Measurements from ENCODE around the gene CHST13. TPM values are rescaled to one million over a fixed set of nuclear protein-coding genes. Genes with fewer than 3 reads are reported as not detected.
A peak's percentile ranks its signal among the peaks of the same experiment; 100 is the strongest.

Gene CHST13
- total RNA-seq, 3 donors from 2014 or later = not detected

GRCh38 chr3:126521122-126521891 is 2.6 kb upstream of the CHST13 start:
- H3K36me3 Mint-ChIP-seq (ENCODE audit: insufficient read depth) = no peaks in the 10 kb centered on the region
- H3K4me3 Mint-ChIP-seq = no peak overlapping the region
- DNase-seq = no peak
- H3K4me1 Mint-ChIP-seq (ENCODE audit: low read depth) = no peaks in the 10 kb centered on the region
- no peaks in the 10 kb centered on the region for H3K9me3 Mint-ChIP-seq
- peaks cover 30% of the 10 kb centered on the region for H3K27me3 Mint-ChIP-seq (ENCODE audit: low read depth)
- ATAC-seq = no peak

GRCh38 chr3:126522363-126522788 is 1.6 kb upstream of the CHST13 start:
- H3K4me3 Mint-ChIP-seq = no peak overlapping the region
- H3K9me3 Mint-ChIP-seq = no peaks in the 10 kb centered on the region
- peaks cover 25% of the 10 kb centered on the region for H3K27me3 Mint-ChIP-seq (ENCODE audit: low read depth)
- ATAC-seq (peak in 1 of 2 donors; percentile 20), DNase-seq (peak; percentile 31)
- no peaks in the 10 kb centered on the region for H3K4me1 Mint-ChIP-seq (ENCODE audit: low read depth)
- H3K36me3 Mint-ChIP-seq (ENCODE audit: insufficient read depth) = no peaks in the 10 kb centered on the region

GRCh38 chr3:126524429-126524988 is 554 bp downstream of the CHST13 start:
- Mint-ChIP-seq H3K4me3 (no peak overlapping the region), H3K9me3 (no peaks in the 10 kb centered on the region), H3K27me3 (ENCODE audit: low read depth) (peaks cover 25% of the 10 kb centered on the region), H3K36me3 (ENCODE audit: insufficient read depth) (no peaks in the 10 kb centered on the region), H3K4me1 (ENCODE audit: low read depth) (no peaks in the 10 kb centered on the region)
- DNase-seq (no peak), ATAC-seq (peak in 1 of 2 donors; percentile 9)

- no peaks in the 10 kb centered on the region for H3K9me3 Mint-ChIP-seq
- H3K27me3 Mint-ChIP-seq (ENCODE audit: low read depth) = peaks cover 25% of the 10 kb centered on the region
- no peaks in the 10 kb centered on the region for H3K36me3 Mint-ChIP-seq (ENCODE audit: insufficient read depth)
- H3K4me1 Mint-ChIP-seq (ENCODE audit: low read depth) = no peaks in the 10 kb centered on the region
- no peak overlapping the region for H3K4me3 Mint-ChIP-seq
- no peak for ATAC-seq
- DNase-seq = no peak
Observed at GRCh38 chr3:126525091-126525852, 1.3 kb downstream of the CHST13 start.

GRCh38 chr3:126525853-126526667 is 2.1 kb downstream of the CHST13 start:
- no peaks in the 10 kb centered on the region for H3K36me3 Mint-ChIP-seq (ENCODE audit: insufficient read depth)
- no peaks in the 10 kb centered on the region for H3K4me1 Mint-ChIP-seq (ENCODE audit: low read depth)
- H3K9me3 Mint-ChIP-seq = no peaks in the 10 kb centered on the region
- DNase-seq (no peak), ATAC-seq (no peak)
- peaks cover 25% of the 10 kb centered on the region for H3K27me3 Mint-ChIP-seq (ENCODE audit: low read depth)
- H3K4me3 Mint-ChIP-seq = no peak overlapping the region

GRCh38 chr3:126526668-126527005 is 2.7 kb downstream of the CHST13 start:
- no peak for DNase-seq
- H3K36me3 Mint-ChIP-seq (ENCODE audit: insufficient read depth) = no peaks in the 10 kb centered on the region

GRCh38 chr3:126527006-126527405 is 3.1 kb downstream of the CHST13 start:
- ATAC-seq = no peak
- H3K4me1 Mint-ChIP-seq (ENCODE audit: low read depth) = no peaks in the 10 kb centered on the region
- peaks cover 25% of the 10 kb centered on the region for H3K27me3 Mint-ChIP-seq (ENCODE audit: low read depth)
- no peak for DNase-seq
- no peaks in the 10 kb centered on the region for H3K36me3 Mint-ChIP-seq (ENCODE audit: insufficient read depth)
- no peaks in the 10 kb centered on the region for H3K9me3 Mint-ChIP-seq
- no peak overlapping the region for H3K4me3 Mint-ChIP-seq

More at GRCh38 chr3:126526668-126527005, 2.7 kb downstream of the CHST13 start:
- Mint-ChIP-seq H3K27me3 (ENCODE audit: low read depth) (peaks cover 25% of the 10 kb centered on the region), H3K4me1 (ENCODE audit: low read depth) (no peaks in the 10 kb centered on the region), H3K9me3 (no peaks in the 10 kb centered on the region), H3K4me3 (no peak overlapping the region)
- no peak for ATAC-seq

- no peaks in the 10 kb centered on the region for H3K9me3 Mint-ChIP-seq
- ATAC-seq = no peak
- no peaks in the 10 kb centered on the region for H3K4me1 Mint-ChIP-seq (ENCODE audit: low read depth)
- no peak for DNase-seq
- H3K36me3 Mint-ChIP-seq (ENCODE audit: insufficient read depth) = no peaks in the 10 kb centered on the region
- peaks cover 20% of the 10 kb centered on the region for H3K27me3 Mint-ChIP-seq (ENCODE audit: low read depth)
- no peak overlapping the region for H3K4me3 Mint-ChIP-seq
Observed at GRCh38 chr3:126527455-126528211, 3.7 kb downstream of the CHST13 start.

GRCh38 chr3:126528419-126528799 is 4.5 kb downstream of the CHST13 start:
- peaks cover 12% of the 10 kb centered on the region for H3K27me3 Mint-ChIP-seq (ENCODE audit: low read depth)
- no peak overlapping the region for H3K4me3 Mint-ChIP-seq
- ATAC-seq (no peak), DNase-seq (no peak)
- no peaks in the 10 kb centered on the region for H3K4me1 Mint-ChIP-seq (ENCODE audit: low read depth)
- no peaks in the 10 kb centered on the region for H3K9me3 Mint-ChIP-seq
- H3K36me3 Mint-ChIP-seq (ENCODE audit: insufficient read depth) = no peaks in the 10 kb centered on the region

- ATAC-seq (no peak), DNase-seq (no peak)
- peaks cover 9% of the 10 kb centered on the region for H3K27me3 Mint-ChIP-seq (ENCODE audit: low read depth)
- no peak overlapping the region for H3K4me3 Mint-ChIP-seq
- H3K9me3 Mint-ChIP-seq = no peaks in the 10 kb centered on the region
- no peaks in the 10 kb centered on the region for H3K4me1 Mint-ChIP-seq (ENCODE audit: low read depth)
- H3K36me3 Mint-ChIP-seq (ENCODE audit: insufficient read depth) = no peaks in the 10 kb centered on the region
Observed at GRCh38 chr3:126528800-126529541, 5.0 kb downstream of the CHST13 start.

- Mint-ChIP-seq H3K4me1 (ENCODE audit: low read depth) (no peaks in the 10 kb centered on the region), H3K4me3 (no peak overlapping the region), H3K9me3 (no peaks in the 10 kb centered on the region), H3K27me3 (ENCODE audit: low read depth) (peaks cover 11% of the 10 kb centered on the region), H3K36me3 (ENCODE audit: insufficient read depth) (no peaks in the 10 kb centered on the region)
- ATAC-seq = peak in 1 of 2 donors; percentile 5
- DNase-seq = no peak
Observed at GRCh38 chr3:126529585-126530170, 5.7 kb downstream of the CHST13 start.

GRCh38 chr3:126530171-126531050 is 6.5 kb downstream of the CHST13 start:
- H3K4me1 Mint-ChIP-seq (ENCODE audit: low read depth) = no peaks in the 10 kb centered on the region
- H3K27me3 Mint-ChIP-seq (ENCODE audit: low read depth) = peaks cover 6% of the 10 kb centered on the region
- no peaks in the 10 kb centered on the region for H3K9me3 Mint-ChIP-seq
- H3K4me3 Mint-ChIP-seq = no peak overlapping the region
- no peak for DNase-seq
- no peaks in the 10 kb centered on the region for H3K36me3 Mint-ChIP-seq (ENCODE audit: insufficient read depth)
- peak in 1 of 2 donors; percentile 24 for ATAC-seq
